Small intestine (tissue), 16 donors: ENCODE measurements around the gene TTC29. TPM values are rescaled to one million over a fixed set of nuclear protein-coding genes. Genes with fewer than 3 reads are reported as not detected.

Source experiments
- DNase-seq, 2 donors: peaks; one replicate each; pipeline versions ENCODE4 v3.0.0 to v3.0.0-alpha.2; 2013
- FAIRE-seq: peaks from 2 replicates; lab custom pipeline; 2012; peaks lifted over from hg19 to GRCh38; lab: Jason Lieb, UNC
- H3K27ac ChIP-seq, 3 donors: one replicate each; pipeline ENCODE4 v1.5.1; 2013; ENCODE audit warnings: low read length in 2 of 3, mild to moderate bottlenecking in 2 of 3, control low read depth in 1 of 3, inconsistent platforms in 1 of 3, low read depth in 1 of 3, moderate library complexity in 1 of 3
- H3K27me3 ChIP-seq, 3 donors: one replicate each; pipeline ENCODE4 v1.6.1; 2013; ENCODE audit warnings: low read length in 3 of 3, inconsistent platforms in 1 of 3; ENCODE audit not compliant: control insufficient read depth in 3 of 3, insufficient read depth in 3 of 3
- H3K36me3 ChIP-seq, 3 donors: one replicate each; pipeline ENCODE4 v1.6.1; 2013; ENCODE audit warnings: low read length in 3 of 3, inconsistent platforms in 1 of 3, low read depth in 1 of 3, mild to moderate bottlenecking in 1 of 3, moderate library complexity in 1 of 3; ENCODE audit not compliant: control insufficient read depth in 3 of 3, insufficient read depth in 2 of 3
- H3K4me1 ChIP-seq, 3 donors: one replicate each; pipeline ENCODE4 v1.6.1; 2013; ENCODE audit warnings: low read length in 2 of 3, inconsistent platforms in 1 of 3, low read depth in 1 of 3, mild to moderate bottlenecking in 1 of 3, moderate library complexity in 1 of 3; ENCODE audit not compliant: control insufficient read depth in 3 of 3, insufficient read depth in 2 of 3
- H3K4me3 ChIP-seq, 3 donors: one replicate each; pipeline ENCODE4 v1.5.1; 2013; ENCODE audit warnings: low read length in 3 of 3, control low read depth in 1 of 3, inconsistent platforms in 1 of 3, low read depth in 1 of 3, mild to moderate bottlenecking in 1 of 3, moderate library complexity in 1 of 3
- H3K9me3 ChIP-seq, 2 donors: one replicate each; pipeline ENCODE4 v1.6.1; 2013; ENCODE audit warnings: low read depth in 1 of 2, low read length in 1 of 2; ENCODE audit not compliant: control insufficient read depth in 2 of 2, insufficient read depth in 1 of 2
- WGBS, 3 donors: extraction: QIAGEN DNeasy Blood & Tissue Kit; methylation state at CpG; one replicate each; pipeline ENCODE4 v1.1.7; 2013; 5-methylcytosine and 5-hydroxymethylcytosine counted together
- long read RNA-seq, 10 donors: transcript quantifications; one replicate each; lab custom pipeline, GENCODE V29; 2026
- polyA plus RNA-seq, 4 donors: library from polyadenylated mRNA; stranded (reverse) in 3 of 4; unstranded in 1 of 4; fragments of 200-250 nt in 3 of 4; fragments of 120-200 nt in 1 of 4; gene quantifications; one replicate each; pipeline versions ENCODE4 v1.2.1 to v1.2.3, GENCODE V29; 2013
- donor health status: healthy with polysubstance abuse.
- donor health status: control.
- donor health status: control.
- donor health status: Bipolar disorder and iron deficiency.
- donor health status: healthy.

Gene TTC29
- under 1 TPM in 1 of 4 donors, not detected in 3; 0.16 TPM for polyA plus RNA-seq
- long read RNA-seq, donor 1, result 0 reads
- long read RNA-seq, donor 2, result 0 reads
- long read RNA-seq, donor 3, result 0 reads
- long read RNA-seq, donor 4, result 0 reads
- long read RNA-seq, donor 5, result 0 reads
- long read RNA-seq, donor 6, result 0 reads
- long read RNA-seq, donor 7, result 0 reads
- long read RNA-seq, donor 8, result 0 reads
- long read RNA-seq, donor 9, result 0 reads
- long read RNA-seq, donor 10, result 0 reads

GRCh38 chr4:146945556-146946374 lies at the start of gene TTC29:
Gene TTC29 (minus strand): TSS chr4:146945864. CDS start chr4:146939895, 5,969 bp downstream.
- no peak for FAIRE-seq
- Histone ChIP-seq H3K9me3 (no peaks in the 10 kb centered on the region), H3K4me1 (peaks cover 0 to 5% (median 2%) of the 10 kb centered on the region in 3 donors), H3K27me3 (peaks cover 0 to 31% (median 0%) of the 10 kb centered on the region in 3 donors), H3K27ac (no peak within 1 kb of the TSS), H3K4me3 (peak within 1 kb of the TSS; percentile 35 to 44 (median 42)), H3K36me3 (no peaks in the 10 kb centered on the region)
- WGBS, 3 donors, result 1% methylated on average over 39 of the region's 39 CpGs
- DNase-seq, result peak; percentile 84 to 92

GRCh38 chr4:146981651-146982050 lies 36.0 kb upstream of the TTC29 start:
- Histone ChIP-seq H3K4me3 (no peak overlapping the region), H3K4me1 (no peaks in the 10 kb centered on the region), H3K27me3 (no peaks in the 10 kb centered on the region), H3K27ac (no peak overlapping the region), H3K9me3 (no peaks in the 10 kb centered on the region), H3K36me3 (no peaks in the 10 kb centered on the region)
- 38 to 53% (median 42%) methylated on average over 4 of the region's 4 CpGs for WGBS, 3 donors
- FAIRE-seq (no peak), DNase-seq (peak in 1 of 2 donors; percentile 2)

GRCh38 chr4:146978641-146979040 lies 33.0 kb upstream of the TTC29 start:
- DNase-seq, result no peak
- 56 to 64% (median 58%) methylated on average over 4 of the region's 4 CpGs for WGBS, 3 donors
- FAIRE-seq, result no peak
- Histone ChIP-seq H3K4me1 (no peaks in the 10 kb centered on the region), H3K27ac (no peak overlapping the region), H3K4me3 (no peak overlapping the region), H3K9me3 (no peaks in the 10 kb centered on the region), H3K27me3 (no peaks in the 10 kb centered on the region), H3K36me3 (no peaks in the 10 kb centered on the region)

- DNase-seq (no peak), FAIRE-seq (no peak)
- H3K9me3 ChIP-seq, result no peaks in the 10 kb centered on the region
- H3K4me1 ChIP-seq, result no peaks in the 10 kb centered on the region
- H3K27me3 ChIP-seq, result no peaks in the 10 kb centered on the region
- H3K27ac ChIP-seq, result no peak overlapping the region
- H3K4me3 ChIP-seq, result no peak overlapping the region
- no peaks in the 10 kb centered on the region for H3K36me3 ChIP-seq
- 0 to 62% (median 26%) methylated on average over 1 of the region's 1 CpG for WGBS, 3 donors
These were observed 30.5 kb upstream of the TTC29 start for GRCh38 chr4:146976145-146976544.

- no peaks in the 10 kb centered on the region for H3K36me3 ChIP-seq
- H3K27ac ChIP-seq, result no peak overlapping the region
- no peak overlapping the region for H3K4me3 ChIP-seq
- WGBS, 3 donors, result 21 to 31% (median 26%) methylated on average over 1 of the region's 1 CpG
- H3K4me1 ChIP-seq, result no peaks in the 10 kb centered on the region
- H3K27me3 ChIP-seq, result no peaks in the 10 kb centered on the region
- H3K9me3 ChIP-seq, result no peaks in the 10 kb centered on the region
- peak in 1 of 2 donors; percentile 9 for DNase-seq
- no peak for FAIRE-seq
These were observed 29.9 kb upstream of the TTC29 start for GRCh38 chr4:146975527-146975926.

- WGBS, 3 donors, result 73 to 79% (median 76%) methylated on average over 3 of the region's 3 CpGs
- no peak overlapping the region for H3K4me3 ChIP-seq
- H3K36me3 ChIP-seq, result no peaks in the 10 kb centered on the region
- H3K4me1 ChIP-seq, result no peaks in the 10 kb centered on the region
- no peak for FAIRE-seq
- H3K27me3 ChIP-seq, result no peaks in the 10 kb centered on the region
- no peaks in the 10 kb centered on the region for H3K9me3 ChIP-seq
- DNase-seq, result no peak
- H3K27ac ChIP-seq, result no peak overlapping the region
These were observed 29.4 kb upstream of the TTC29 start for GRCh38 chr4:146975036-146975435.

- H3K4me3 ChIP-seq, result no peak overlapping the region
- H3K4me1 ChIP-seq, result no peaks in the 10 kb centered on the region
- H3K27me3 ChIP-seq, result no peaks in the 10 kb centered on the region
- no peaks in the 10 kb centered on the region for H3K9me3 ChIP-seq
- no peak for FAIRE-seq
- no peak for DNase-seq
- no peak overlapping the region for H3K27ac ChIP-seq
- 60 to 74% (median 66%) methylated on average over 5 of the region's 5 CpGs for WGBS, 3 donors
- no peaks in the 10 kb centered on the region for H3K36me3 ChIP-seq
These were observed 26.4 kb upstream of the TTC29 start for GRCh38 chr4:146972036-146972435.

- FAIRE-seq (no peak), DNase-seq (no peak)
- 64 to 75% (median 64%) methylated on average over 1 of the region's 1 CpG for WGBS, 3 donors
- H3K9me3 ChIP-seq, result no peaks in the 10 kb centered on the region
- no peaks in the 10 kb centered on the region for H3K36me3 ChIP-seq
- H3K27me3 ChIP-seq, result peaks cover 0 to 2% (median 0%) of the 10 kb centered on the region in 3 donors
- H3K4me3 ChIP-seq, result no peak overlapping the region
- H3K4me1 ChIP-seq, result no peaks in the 10 kb centered on the region
- no peak overlapping the region for H3K27ac ChIP-seq
These were observed 23.5 kb upstream of the TTC29 start for GRCh38 chr4:146969126-146969525.
